ENCODE results near the gene GJD2. TPM values are rescaled to one million over a fixed set of nuclear protein-coding genes. Genes with fewer than 3 reads are reported as not detected.
A peak's percentile ranks its signal among the peaks of the same experiment; 100 is the strongest.

GJD2 gene
- total and polyA plus RNA-seq, 4 donors: 0.13 TPM; not detected in 3

DNA sequence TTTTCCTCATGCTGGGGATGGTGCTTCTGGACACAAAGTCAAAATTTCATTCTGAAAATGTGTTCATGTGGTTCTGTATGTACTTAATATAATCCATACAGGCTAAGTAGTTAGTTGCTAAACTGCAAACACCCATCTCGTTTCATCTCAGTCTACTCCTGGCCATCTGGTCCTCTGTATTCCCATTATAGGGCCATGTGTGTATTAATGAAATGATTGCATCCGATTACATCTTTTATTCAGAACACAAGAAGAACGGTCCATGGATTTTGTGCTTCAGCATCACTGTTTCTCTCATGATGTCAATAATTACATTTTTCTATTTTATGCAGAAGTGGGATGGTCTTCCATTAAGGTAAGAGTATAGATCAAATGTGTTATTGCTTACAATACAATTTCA lies 6.1 kb upstream of the GJD2 start:
- Histone ChIP-seq H3K4me3 (ENCODE audit: low read length in 2 of 2) (no peak overlapping the region), H3K4me1 (ENCODE audit: control insufficient read depth in 1 of 2, insufficient read depth in 2 of 2, low read length in 2 of 2) (no peaks in the 10 kb centered on the region), H3K9me3 (ENCODE audit: control insufficient read depth, low read length) (no peaks in the 10 kb centered on the region), H3K27me3 (ENCODE audit: control insufficient read depth in 1 of 2, insufficient read depth in 2 of 2, low read length in 1 of 2) (peaks cover 0 to 3% of the 10 kb centered on the region in 2 donors), H3K36me3 (ENCODE audit: control insufficient read depth in 1 of 2, insufficient read depth in 2 of 2, low read length in 1 of 2) (no peaks in the 10 kb centered on the region), H3K27ac (ENCODE audit: low read depth in 1 of 2, low read length in 2 of 2) (no peak overlapping the region)
- intact Hi-C loops (cut with DNase I): no loop called here
- 52 to 72% methylated on average over 3 of the region's 3 CpGs for WGBS, 2 donors
- no peak for ATAC-seq (ENCODE audit: low FRiP score)
- no peak for DNase-seq

DNA sequence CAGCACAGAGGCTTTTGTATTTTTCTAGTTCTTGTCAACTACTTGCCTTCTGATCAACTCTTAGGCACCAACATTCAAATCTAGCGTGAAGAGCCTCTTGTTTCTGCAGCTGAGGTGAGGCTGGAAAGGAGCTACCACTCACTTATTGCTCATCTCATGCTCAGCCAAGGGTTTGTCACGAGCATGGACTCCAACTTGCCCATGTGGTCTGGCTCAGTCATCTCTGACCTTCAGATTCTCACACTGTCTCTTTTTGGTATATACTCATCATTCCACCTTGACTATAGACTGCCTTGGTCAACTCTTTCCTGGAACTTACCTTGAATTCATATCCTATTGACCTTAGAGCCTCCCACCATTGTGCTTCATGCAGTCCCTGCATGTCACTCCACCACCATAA lies 5.2 kb upstream of the GJD2 start:
- Histone ChIP-seq H3K9me3 (ENCODE audit: control insufficient read depth, low read length) (no peaks in the 10 kb centered on the region), H3K4me3 (ENCODE audit: low read length in 2 of 2) (no peak overlapping the region), H3K4me1 (ENCODE audit: control insufficient read depth in 1 of 2, insufficient read depth in 2 of 2, low read length in 2 of 2) (no peaks in the 10 kb centered on the region), H3K27me3 (ENCODE audit: control insufficient read depth in 1 of 2, insufficient read depth in 2 of 2, low read length in 1 of 2) (peaks cover 0 to 3% of the 10 kb centered on the region in 2 donors), H3K27ac (ENCODE audit: low read depth in 1 of 2, low read length in 2 of 2) (no peak overlapping the region), H3K36me3 (ENCODE audit: control insufficient read depth in 1 of 2, insufficient read depth in 2 of 2, low read length in 1 of 2) (no peaks in the 10 kb centered on the region)
- ATAC-seq (ENCODE audit: low FRiP score): no peak
- DNase-seq: no peak
- WGBS, 2 donors: 58 to 69% methylated on average over 2 of the region's 2 CpGs
- intact Hi-C loops (cut with DNase I): no loop called here

DNA sequence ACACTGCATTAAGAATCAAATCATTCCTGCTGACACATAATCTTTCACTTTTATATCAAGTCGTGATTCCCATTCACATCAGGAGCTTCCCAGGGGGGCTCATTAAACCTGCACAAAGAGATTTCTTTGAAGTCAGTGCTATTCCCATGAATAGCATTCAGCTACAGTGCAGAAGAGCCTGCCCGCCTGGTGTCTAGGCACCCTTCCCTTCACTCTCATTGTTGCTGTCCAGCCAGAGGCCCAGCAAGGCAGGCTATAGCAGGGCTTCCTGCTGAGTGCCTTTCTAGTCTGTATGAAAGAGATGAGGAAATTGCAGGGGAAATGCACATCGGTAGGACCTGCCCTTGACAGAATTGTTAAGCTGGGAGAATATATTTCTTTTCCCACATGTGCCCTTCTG lies 4.5 kb upstream of the GJD2 start:
- Histone ChIP-seq H3K4me1 (ENCODE audit: control insufficient read depth in 1 of 2, insufficient read depth in 2 of 2, low read length in 2 of 2) (no peaks in the 10 kb centered on the region), H3K36me3 (ENCODE audit: control insufficient read depth in 1 of 2, insufficient read depth in 2 of 2, low read length in 1 of 2) (no peaks in the 10 kb centered on the region), H3K27me3 (ENCODE audit: control insufficient read depth in 1 of 2, insufficient read depth in 2 of 2, low read length in 1 of 2) (peaks cover 0 to 3% of the 10 kb centered on the region in 2 donors), H3K27ac (ENCODE audit: low read depth in 1 of 2, low read length in 2 of 2) (no peak overlapping the region), H3K4me3 (ENCODE audit: low read length in 2 of 2) (no peak overlapping the region), H3K9me3 (ENCODE audit: control insufficient read depth, low read length) (no peaks in the 10 kb centered on the region)
- ATAC-seq (ENCODE audit: low FRiP score): no peak
- WGBS, 2 donors: 56 to 59% methylated on average over 3 of the region's 3 CpGs
- no peak for DNase-seq
- intact Hi-C loops (cut with DNase I): no loop called here

DNA sequence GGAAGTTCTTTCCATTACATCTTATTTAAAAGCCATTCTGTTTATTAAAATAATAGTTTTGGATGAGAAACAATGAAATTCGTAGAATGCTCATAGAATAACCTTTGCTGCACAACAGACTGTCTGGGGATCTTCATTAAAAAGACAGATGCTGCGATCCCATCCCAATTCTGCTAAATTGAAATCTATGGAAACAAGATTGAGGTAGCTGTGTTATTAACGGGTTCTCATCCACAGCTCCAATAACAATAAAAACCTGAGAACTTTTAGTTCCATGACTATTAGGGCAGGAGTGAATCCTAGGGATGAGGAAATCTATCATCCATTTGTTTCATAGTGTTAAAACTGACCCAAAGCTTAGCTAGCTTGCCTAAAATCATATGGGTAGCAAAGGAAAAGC lies 2.5 kb upstream of the GJD2 start:
- no peaks in the 10 kb centered on the region for H3K4me1 ChIP-seq (ENCODE audit: control insufficient read depth in 1 of 2, insufficient read depth in 2 of 2, low read length in 2 of 2)
- H3K27me3 ChIP-seq (ENCODE audit: control insufficient read depth in 1 of 2, insufficient read depth in 2 of 2, low read length in 1 of 2): peaks cover 0 to 3% of the 10 kb centered on the region in 2 donors
- no peak for DNase-seq
- no peaks in the 10 kb centered on the region for H3K36me3 ChIP-seq (ENCODE audit: control insufficient read depth in 1 of 2, insufficient read depth in 2 of 2, low read length in 1 of 2)
- no peak overlapping the region for H3K4me3 ChIP-seq (ENCODE audit: low read length in 2 of 2)
- H3K27ac ChIP-seq (ENCODE audit: low read depth in 1 of 2, low read length in 2 of 2): no peak overlapping the region
- ATAC-seq (ENCODE audit: low FRiP score): no peak
- 75 to 76% methylated on average over 3 of the region's 3 CpGs for whole genome bisulfite sequencing, 2 donors
- H3K9me3 ChIP-seq (ENCODE audit: control insufficient read depth, low read length): no peaks in the 10 kb centered on the region
- intact Hi-C loops (cut with DNase I): no loop called here

DNA sequence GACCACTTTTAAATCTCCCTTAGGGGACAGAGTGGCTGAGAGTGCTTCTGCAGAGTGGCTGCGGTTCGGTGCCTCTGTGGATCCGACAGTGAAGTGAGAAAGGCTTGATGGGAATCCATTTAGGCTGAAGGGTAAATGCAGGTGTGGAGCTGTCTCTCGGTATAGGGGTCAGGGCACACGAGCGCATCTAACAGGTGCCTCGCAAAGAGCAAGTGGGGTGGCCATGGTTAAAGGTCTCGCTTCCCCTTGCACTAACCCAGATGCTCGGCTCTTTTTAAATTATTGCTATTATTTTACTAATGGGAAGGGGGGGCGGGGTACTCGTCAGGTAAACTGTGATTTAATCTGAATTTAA lies 598 bp upstream of the GJD2 start:
- Histone ChIP-seq H3K4me3 (ENCODE audit: low read length in 2 of 2) (no peak overlapping the region), H3K27me3 (ENCODE audit: control insufficient read depth in 1 of 2, insufficient read depth in 2 of 2, low read length in 1 of 2) (peaks cover 0 to 3% of the 10 kb centered on the region in 2 donors), H3K9me3 (ENCODE audit: control insufficient read depth, low read length) (no peaks in the 10 kb centered on the region), H3K4me1 (ENCODE audit: control insufficient read depth in 1 of 2, insufficient read depth in 2 of 2, low read length in 2 of 2) (no peaks in the 10 kb centered on the region), H3K27ac (ENCODE audit: low read depth in 1 of 2, low read length in 2 of 2) (no peak overlapping the region), H3K36me3 (ENCODE audit: control insufficient read depth in 1 of 2, insufficient read depth in 2 of 2, low read length in 1 of 2) (no peaks in the 10 kb centered on the region)
- ATAC-seq (ENCODE audit: low FRiP score) (no peak), DNase-seq (no peak)
- WGBS, 2 donors: 2 to 4% methylated on average over 11 of the region's 11 CpGs
- intact Hi-C loops (cut with DNase I): no loop called here

DNA sequence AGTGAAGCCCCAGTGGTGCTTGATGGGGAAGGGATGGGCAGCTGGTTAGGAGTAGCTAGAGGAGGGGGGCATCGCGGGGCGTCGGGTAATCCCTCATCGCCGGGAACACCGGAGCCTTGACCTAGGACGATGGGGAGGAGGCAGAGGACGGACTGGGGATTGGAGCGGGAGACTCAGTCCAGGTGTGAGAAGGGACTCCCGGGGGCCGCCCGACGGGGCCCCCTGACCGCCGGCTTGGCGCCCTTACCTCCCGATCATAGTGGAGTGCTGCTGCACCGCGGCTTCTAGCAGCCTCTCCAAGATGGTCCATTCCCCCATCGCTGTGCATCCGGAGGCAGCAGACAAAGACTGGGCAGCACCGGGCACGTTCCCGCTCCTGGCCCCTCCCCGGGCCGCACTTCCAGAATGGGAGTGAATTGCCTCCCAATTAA lies 612 bp downstream of the GJD2 start:
- intact Hi-C loops (cut with DNase I): no loop called here

DNA sequence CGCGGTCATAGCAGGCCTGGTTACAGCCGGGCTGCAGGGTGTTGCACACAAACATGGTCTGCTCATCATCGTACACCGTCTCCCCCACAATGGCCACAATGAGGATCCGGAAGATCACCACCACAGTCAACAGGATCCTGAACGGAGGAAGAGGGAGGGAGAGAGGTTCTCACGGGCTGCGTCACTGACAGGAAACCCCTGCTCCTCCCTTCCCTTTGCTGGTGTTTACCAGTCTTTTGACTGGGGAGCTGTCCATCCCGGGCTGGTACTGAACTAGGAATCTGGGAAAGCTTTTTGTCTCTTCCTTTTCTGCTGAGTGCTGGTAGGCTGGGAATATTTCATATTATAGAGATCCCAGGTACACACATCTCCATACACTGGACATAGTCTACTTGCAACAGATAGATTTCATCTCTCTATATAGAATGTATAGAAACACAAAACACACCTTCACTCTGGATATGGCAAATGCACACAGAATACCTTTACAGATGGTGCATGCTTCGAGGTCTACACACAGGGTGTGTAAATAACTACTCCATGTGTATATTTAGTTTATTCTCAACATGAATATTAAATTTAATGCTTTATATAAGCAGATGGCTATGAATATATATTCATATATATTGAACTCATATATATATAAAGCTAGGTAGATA lies 1.4 kb downstream of the GJD2 start:
- DNase-seq (peak; percentile 52 to 81), ATAC-seq (ENCODE audit: low FRiP score) (no peak)
- no peak overlapping the region for H3K4me3 ChIP-seq (ENCODE audit: low read length in 2 of 2)
- no peaks in the 10 kb centered on the region for H3K4me1 ChIP-seq (ENCODE audit: control insufficient read depth in 1 of 2, insufficient read depth in 2 of 2, low read length in 2 of 2)
- WGBS, 2 donors: 31 to 32% methylated on average over 11 of the region's 11 CpGs
- no peak overlapping the region for H3K27ac ChIP-seq (ENCODE audit: low read depth in 1 of 2, low read length in 2 of 2)
- intact Hi-C loops (cut with DNase I): no loop called here
- no peaks in the 10 kb centered on the region for H3K36me3 ChIP-seq (ENCODE audit: control insufficient read depth in 1 of 2, insufficient read depth in 2 of 2, low read length in 1 of 2)
- peaks cover 0 to 3% of the 10 kb centered on the region in 2 donors for H3K27me3 ChIP-seq (ENCODE audit: control insufficient read depth in 1 of 2, insufficient read depth in 2 of 2, low read length in 1 of 2)
- H3K9me3 ChIP-seq (ENCODE audit: control insufficient read depth, low read length): no peaks in the 10 kb centered on the region

More for the DNA sequence above, 612 bp downstream of the GJD2 start:
- H3K27me3 ChIP-seq (ENCODE audit: control insufficient read depth in 1 of 2, insufficient read depth in 2 of 2, low read length in 1 of 2): peaks cover 0 to 3% of the 10 kb centered on the region in 2 donors
- H3K9me3 ChIP-seq (ENCODE audit: control insufficient read depth, low read length): no peaks in the 10 kb centered on the region
- DNase-seq (no peak), ATAC-seq (ENCODE audit: low FRiP score) (no peak)
- no peak overlapping the region for H3K27ac ChIP-seq (ENCODE audit: low read depth in 1 of 2, low read length in 2 of 2)
- no peaks in the 10 kb centered on the region for H3K4me1 ChIP-seq (ENCODE audit: control insufficient read depth in 1 of 2, insufficient read depth in 2 of 2, low read length in 2 of 2)
- no peaks in the 10 kb centered on the region for H3K36me3 ChIP-seq (ENCODE audit: control insufficient read depth in 1 of 2, insufficient read depth in 2 of 2, low read length in 1 of 2)
- 4 to 7% methylated on average over 27 of the region's 27 CpGs for WGBS, 2 donors
- H3K4me3 ChIP-seq (ENCODE audit: low read length in 2 of 2): no peak overlapping the region

DNA sequence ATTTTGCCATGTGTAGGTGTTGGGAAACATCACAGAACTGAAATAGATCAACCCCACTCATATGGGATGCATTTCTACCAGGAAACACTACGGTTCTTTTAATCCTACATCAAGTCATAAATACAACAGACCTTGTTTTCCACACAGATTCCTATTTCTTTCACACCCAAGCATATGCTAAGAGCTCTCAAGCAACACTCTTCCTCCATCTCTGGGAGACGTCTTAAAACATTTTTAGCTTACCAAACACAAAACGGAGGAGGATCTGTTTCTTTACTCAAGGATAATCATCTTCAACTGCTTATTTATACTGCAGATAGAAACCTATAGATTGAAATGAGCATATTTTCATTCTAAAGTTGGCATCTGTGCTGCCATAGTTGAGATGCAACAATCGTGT lies 5.1 kb downstream of the GJD2 start:
- intact Hi-C loops (cut with DNase I): no loop called here
- H3K4me3 ChIP-seq (ENCODE audit: low read length in 2 of 2): no peak overlapping the region
- H3K27me3 ChIP-seq (ENCODE audit: control insufficient read depth in 1 of 2, insufficient read depth in 2 of 2, low read length in 1 of 2): no peaks in the 10 kb centered on the region
- H3K36me3 ChIP-seq (ENCODE audit: control insufficient read depth in 1 of 2, insufficient read depth in 2 of 2, low read length in 1 of 2): no peaks in the 10 kb centered on the region
- H3K9me3 ChIP-seq (ENCODE audit: control insufficient read depth, low read length): no peaks in the 10 kb centered on the region
- no peak overlapping the region for H3K27ac ChIP-seq (ENCODE audit: low read depth in 1 of 2, low read length in 2 of 2)
- no peaks in the 10 kb centered on the region for H3K4me1 ChIP-seq (ENCODE audit: control insufficient read depth in 1 of 2, insufficient read depth in 2 of 2, low read length in 2 of 2)
- WGBS, 2 donors: 61 to 73% methylated on average over 4 of the region's 4 CpGs
- DNase-seq: no peak
- no peak for ATAC-seq (ENCODE audit: low FRiP score)

DNA sequence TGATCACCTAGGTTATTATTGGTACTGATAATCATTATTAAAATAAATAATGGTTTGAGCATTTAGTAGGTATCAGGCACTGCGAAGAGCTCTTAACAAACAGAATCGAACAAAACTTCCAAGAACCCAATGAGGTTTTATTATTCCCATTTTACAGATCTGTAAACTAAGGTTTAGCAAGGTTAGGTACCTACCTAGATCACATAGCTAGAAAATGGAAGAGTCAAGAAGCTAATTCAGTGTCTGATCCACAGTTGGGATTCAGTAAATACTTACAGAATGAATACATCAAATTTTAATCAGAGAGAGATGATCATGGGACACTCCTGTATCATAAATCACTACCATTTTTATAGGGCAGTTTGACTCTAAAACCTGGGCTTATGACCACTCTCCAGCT lies 15.5 kb downstream of the GJD2 start:
- no peaks in the 10 kb centered on the region for H3K9me3 ChIP-seq (ENCODE audit: control insufficient read depth, low read length)
- intact Hi-C loops (cut with DNase I): no loop called here
- WGBS, 2 donors: 88 to 95% methylated on average over 2 of the region's 2 CpGs

More for the DNA sequence above, 15.5 kb downstream of the GJD2 start:
- ATAC-seq (ENCODE audit: low FRiP score) (no peak), DNase-seq (no peak)
- Histone ChIP-seq H3K36me3 (ENCODE audit: control insufficient read depth in 1 of 2, insufficient read depth in 2 of 2, low read length in 1 of 2) (no peaks in the 10 kb centered on the region), H3K27ac (ENCODE audit: low read depth in 1 of 2, low read length in 2 of 2) (no peak overlapping the region), H3K27me3 (ENCODE audit: control insufficient read depth in 1 of 2, insufficient read depth in 2 of 2, low read length in 1 of 2) (no peaks in the 10 kb centered on the region), H3K4me1 (ENCODE audit: control insufficient read depth in 1 of 2, insufficient read depth in 2 of 2, low read length in 2 of 2) (no peaks in the 10 kb centered on the region), H3K4me3 (ENCODE audit: low read length in 2 of 2) (no peak overlapping the region)
